ENCODE data around the gene TMEM62.
"Not testable (repeated sequence)": the region's sequence is repeated elsewhere in the genome, so short reads cannot be mapped to it uniquely, and the experiment has no call there.

TMEM62 gene

DNA sequence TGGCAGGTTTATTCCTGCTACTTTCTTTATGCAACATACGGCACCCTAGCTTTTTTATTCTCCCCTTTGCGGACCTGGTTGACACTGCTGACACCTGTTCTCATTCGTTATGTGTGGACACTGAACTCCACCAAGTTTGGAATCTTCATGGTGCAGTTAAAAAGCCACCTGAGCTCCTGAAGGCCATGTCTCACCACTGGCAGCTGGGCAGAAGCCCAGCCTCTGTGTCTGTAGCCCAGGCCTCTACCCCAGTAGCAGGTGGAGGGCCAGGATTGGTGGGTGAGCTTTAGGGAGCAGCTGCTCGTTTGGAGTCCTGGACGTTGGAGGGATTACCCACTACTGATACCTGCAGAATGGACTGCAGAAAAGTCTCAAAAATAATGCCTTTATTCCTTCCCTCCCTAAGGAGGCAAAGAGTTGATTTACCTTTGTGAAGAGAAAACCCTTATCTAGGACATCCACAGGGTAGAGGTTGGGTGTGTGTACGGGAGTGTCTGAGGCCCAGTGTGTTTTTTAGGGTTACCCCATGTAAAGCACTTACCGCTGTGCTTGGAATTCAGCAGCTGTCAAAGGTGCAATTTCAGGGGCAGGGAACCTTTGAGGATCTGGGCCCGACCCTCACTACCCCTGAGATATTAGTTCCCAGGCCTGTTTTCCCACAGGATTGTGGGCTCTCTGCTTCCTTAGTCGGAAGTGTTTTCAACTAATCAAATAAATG, 51.2 kb downstream of the TMEM62 start:
- no peak for DNase-seq

DNA sequence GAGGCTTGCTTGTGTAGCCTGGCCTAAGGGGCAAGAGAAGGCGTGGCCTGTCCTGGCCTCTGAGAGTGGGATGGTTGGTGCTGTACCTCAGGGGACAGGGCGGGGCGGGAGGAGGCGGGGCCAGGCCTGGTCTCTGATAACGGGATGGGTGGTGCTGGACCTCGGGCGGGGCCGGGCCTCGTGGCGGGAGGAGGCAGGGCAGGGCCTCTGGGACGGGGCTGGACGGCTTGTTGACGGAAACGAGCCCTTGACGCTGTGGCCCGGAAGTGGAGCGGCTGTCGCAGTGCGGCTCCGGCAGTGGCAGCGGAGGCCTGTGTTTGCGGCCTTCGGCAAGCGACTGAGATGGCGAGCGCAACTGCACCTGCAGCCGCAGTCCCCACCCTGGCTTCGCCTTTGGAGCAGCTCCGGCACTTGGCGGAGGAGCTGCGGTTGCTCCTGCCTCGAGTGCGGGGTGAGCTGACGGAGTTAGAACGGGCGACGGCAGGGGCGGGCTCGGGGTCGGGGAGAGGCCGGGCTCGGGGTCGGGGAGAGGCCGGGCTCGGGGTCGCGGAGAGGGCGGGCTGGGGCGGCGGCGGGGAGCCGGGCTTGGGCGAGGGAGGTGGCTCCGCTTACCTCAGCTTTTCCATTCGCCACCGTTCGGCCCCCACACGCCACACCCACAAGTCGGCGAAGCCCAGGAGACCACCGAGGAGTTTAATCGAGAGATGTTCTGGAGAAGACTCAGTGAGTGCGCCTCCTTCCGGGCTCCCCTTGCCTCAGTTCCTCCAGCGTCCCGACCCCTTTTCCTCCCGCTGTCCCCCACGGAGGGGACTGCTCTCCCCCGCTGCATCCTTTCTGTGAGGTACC, 52.0 kb downstream of the TMEM62 start, which contains the start of gene CCNDBP1:
Gene CCNDBP1 (plus strand): TSS at position 247 of the 846 bp plus-strand sequence. CDS start 96 bp downstream, at position 343.
- peak; percentile 64 to 76 for DNase-seq

DNA sequence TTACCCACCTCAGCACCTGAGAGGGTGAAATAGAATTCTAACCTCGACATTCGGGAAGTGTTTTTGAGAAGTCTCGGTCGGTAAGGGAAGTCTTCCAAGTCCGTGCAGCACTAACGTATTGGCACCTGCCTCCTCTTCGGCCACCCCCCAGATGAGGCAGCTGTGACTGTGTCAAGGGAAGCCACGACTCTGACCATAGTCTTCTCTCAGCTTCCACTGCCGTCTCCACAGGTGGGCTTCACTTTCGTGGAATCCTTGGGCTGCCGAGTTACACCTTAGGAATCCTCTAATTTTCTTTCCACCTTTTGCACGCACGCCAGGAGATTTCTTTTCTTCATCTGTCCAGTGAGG, 52.6 kb downstream of the TMEM62 start:
- DNase-seq, result no peak

DNA sequence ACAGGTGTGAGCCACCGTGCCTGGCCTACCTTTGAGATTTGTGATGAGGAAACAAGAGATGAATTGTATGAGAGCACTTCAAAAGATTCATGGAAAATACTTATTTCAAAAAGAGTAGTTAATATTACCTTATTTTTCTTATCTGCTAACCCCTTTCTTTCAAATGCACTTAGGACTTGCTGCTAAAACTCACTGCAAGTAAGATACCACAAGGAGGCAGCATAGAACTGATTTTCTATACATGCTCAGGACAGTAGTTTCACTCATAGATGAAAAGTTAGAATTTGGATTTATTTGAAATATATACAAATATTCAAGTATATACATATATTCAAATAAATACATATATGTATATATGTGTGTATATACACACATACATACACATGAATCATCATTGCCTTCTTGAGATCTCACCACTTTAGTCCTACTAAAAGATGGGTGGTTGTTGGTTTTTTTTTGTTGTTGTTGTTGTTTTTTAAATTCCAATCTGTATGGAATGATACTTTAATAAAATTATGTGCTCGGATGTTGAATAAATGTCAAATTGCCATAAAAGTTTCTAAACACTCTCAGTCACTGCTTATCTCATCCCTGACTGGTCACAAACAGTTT, 54.3 kb downstream of the TMEM62 start:
- peak in 1 of 2 donors; percentile 73 for DNase-seq

DNA sequence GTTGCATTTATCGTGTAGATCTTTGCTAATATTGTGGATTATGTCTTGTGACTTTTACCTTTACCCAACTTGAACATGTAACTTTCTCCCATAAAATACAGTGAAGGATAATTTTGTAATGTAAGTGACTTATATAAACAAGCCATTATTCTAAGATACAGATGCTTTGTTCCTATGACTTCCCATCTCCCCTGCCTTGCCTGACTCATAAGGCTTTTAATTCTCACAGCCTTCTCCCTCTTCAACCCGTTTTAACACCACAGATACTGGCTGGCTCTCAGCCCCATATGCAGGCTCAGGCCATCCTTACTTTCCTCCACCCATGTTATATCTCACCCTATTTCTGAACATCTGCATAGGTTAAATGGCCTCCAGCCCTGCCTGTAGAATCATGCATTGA, 55.9 kb downstream of the TMEM62 start:
- no peak for DNase-seq

DNA sequence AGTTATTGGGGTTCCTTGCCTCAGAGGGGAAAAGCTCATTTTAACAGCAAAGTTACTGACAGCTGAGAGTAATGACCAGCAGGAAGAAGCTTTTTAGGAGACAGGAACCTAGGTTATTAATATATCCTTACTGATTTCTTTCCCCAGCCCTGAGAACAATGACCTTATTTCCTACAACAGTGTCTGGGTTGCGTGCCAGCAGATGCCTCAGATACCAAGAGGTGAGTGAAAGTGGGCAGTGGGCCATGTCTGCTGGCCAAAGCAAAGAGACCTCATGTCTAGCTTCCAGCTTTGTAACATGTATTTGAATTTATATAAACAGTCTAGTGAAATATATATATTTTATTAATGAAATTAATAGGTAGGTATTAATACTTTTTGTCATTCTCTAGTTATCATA, 56.8 kb downstream of the TMEM62 start:
- no peak for DNase-seq

DNA sequence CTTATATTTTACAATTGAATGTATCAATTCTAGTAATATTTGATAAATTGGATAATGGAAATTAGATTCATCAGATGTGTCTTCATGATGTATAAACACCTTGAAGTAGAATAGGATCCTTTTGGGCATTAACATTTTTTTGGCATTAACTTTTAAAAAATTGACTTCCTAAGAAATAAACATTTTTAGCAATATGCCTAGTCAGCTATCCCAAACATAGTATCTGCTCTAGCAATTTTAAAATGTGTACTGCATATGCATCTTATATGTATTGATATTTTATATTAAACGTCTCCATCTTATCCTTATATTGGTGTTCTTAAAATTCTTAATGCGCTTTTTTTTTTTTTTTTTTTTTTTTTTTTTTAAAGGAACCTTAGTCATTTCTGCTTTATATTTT, 60.3 kb downstream of the TMEM62 start:
- DNase-seq, result no peak

DNA sequence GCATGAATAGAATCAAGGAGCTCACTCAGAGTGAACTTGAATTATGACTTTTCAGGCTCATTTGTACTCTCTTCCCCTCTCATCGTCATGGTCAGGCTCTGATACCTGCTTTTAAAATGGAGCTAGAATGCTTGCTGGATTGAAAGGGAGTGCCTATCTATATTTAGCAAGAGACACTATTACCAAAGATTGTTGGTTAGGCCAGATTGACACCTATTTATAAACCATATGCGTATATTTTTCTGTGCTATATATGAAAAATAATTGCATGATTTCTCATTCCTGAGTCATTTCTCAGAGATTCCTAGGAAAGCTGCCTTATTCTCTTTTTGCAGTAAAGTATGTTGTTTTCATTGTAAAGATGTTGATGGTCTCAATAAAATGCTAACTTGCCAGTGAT, 61.4 kb downstream of the TMEM62 start:
- DNase-seq, result no peak

DNA sequence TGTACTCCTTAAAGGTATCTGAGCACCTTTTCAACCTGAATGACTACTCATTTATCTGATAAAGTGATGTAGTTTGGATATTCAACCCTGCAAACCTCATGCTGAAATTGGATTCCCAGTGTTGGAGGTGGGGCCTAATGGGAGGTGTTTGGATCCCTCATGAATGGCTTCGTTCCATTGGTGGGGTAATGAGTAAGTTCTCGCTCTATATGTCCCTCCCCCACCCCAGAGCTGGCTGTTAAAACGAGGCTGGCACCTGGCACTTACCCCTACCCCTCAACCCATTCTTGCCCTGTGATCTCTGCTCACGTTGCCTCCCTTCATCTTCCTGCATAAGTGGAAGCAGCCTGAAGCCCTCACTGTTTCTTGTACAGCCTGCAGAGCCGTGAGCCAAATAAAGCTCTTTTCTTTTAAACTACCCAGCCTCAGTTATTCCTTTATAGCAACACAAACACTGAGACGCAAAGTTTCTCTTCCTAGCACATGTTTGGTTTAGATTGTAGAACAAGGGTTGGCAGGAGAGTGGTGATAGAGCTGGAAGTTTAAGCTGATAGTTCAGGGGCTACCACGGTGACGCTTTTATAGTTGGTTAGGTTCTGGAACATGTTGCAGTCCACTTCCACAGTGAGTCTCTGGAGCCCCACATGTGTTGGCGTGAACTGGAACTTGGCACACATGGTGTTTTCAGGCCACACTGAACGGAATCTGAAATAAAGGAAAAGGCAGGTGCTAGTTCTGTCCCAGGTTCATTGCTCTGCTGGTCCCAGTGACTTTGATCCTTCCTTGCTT, 63.6 kb downstream of the TMEM62 start:
- no peak for DNase-seq

DNA sequence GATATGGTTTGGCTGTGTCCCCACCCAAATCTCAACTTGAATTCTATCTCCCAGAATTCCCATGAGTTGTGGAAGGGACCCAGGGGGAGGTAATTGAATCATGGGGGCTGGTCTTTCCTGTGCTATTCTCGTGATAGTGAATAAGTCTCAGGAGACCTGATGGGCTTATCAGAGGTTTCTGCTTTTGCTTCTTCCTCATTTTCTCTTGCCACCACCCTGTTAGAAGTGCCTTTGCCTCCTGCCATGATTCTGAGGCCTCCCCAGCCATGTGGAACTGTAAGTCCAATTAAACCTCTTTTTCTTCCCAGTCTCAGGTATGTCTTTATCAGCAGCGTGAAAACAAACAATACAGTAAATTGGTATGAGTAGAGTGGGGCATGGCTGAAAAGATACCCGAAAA, 64.4 kb downstream of the TMEM62 start:
- not testable (repeated sequence) for DNase-seq

DNA sequence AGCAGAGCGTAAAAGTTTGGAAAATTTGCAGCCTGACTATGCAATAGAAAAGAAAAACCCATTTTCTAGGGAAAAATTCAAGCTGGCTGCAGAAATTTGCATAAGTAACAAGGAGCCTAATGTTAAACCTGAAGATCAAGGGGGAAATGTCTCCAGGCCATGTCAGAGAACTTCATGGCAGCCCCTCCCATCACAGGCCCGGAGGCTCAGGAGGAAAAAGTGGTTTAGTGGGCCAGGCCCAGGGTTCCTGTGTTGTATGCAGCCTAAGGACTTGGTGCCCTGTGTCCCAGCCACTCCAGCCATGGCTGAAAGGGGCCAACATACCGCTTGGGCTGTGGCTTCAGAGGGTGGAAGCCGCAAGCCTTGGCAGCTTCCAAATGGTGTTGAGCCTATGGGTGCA, 65.2 kb downstream of the TMEM62 start:
- DNase-seq, result not testable (repeated sequence)

DNA sequence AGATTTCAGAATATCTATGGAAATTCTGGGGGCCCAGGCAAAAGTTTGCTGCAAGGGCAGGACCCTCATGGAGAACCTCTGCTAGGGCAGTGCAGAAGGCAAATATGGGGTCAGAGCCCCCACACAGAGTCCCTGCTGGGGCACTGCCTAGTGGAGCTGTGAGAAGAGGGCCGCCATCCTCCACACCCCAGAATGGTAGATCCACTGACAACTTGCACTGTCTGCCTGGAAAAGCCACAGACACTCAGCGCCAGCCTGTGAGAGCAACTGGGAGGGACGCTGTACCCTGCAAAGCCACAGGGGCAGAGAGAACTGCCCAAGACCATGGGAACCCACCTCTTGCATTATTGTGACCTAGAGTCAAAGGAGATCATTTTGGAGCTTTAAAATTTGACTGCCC, 65.6 kb downstream of the TMEM62 start:
- DNase-seq, result no peak

DNA sequence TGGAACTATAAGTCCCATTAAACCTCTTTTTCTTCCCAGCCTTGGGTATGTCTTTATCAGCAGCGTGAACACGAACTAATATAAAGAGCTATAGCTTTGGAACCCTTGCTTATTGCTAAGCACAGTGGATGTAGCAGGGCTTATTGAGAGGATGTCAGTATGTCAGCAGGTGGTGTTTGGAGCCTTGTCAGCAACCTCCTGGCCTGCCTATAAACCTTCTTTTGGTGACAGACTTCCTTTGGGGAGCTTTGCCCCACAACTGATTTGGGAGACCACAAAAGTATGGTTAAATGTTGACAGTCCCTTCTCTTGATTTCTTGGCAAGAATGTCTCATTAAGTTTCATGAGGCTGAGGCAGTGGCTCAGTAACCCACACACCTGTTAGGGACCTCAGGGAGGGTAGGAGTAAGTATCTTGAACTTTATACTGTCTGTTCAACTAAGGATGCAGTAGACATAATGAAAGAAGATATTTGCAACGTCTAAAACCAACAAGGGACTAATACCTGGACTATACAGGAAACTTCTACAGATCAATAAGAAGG, 66.6 kb downstream of the TMEM62 start:
- DNase-seq, result no peak

DNA sequence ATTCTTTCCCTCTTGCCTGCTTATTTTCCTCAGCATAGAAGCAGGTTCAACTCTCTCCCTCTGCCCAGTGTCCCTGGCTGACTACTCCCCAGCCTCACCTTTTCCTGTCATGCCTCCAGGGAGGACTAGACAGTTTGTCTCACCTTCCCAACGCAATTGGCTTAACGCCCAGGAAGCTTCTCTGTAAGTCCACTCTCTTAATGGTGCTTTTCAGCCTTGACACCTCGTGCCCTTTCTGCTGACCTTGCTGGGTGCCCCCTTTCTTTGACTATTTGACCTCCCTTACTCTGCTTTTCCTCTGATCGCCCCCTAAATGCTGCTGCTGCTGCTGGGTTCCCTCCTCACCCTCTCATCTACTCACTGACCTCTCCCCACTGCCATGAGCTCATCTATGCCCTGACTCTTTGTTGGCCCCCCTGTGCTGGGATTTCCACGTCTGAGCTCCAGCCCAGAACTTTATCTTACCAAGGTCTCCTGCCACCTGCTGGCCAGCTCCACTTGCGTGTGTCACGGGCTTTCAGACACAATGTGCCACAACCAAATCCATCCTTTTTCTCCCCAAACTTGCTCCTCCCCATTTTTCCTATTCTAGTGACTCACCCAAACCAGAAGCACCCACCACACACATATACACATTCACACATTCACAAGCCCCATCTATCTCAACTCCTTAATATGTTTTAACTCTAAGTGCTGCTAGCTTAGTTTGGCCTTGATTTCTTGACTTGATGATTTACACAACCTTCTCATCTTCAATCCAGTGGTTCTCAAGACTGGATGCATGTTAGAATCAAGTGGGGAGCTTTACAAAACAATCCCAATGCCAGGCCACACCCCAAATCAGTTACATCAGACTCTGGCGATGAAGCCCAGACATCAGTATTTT, 70.9 kb downstream of the TMEM62 start:
- no peak for DNase-seq

DNA sequence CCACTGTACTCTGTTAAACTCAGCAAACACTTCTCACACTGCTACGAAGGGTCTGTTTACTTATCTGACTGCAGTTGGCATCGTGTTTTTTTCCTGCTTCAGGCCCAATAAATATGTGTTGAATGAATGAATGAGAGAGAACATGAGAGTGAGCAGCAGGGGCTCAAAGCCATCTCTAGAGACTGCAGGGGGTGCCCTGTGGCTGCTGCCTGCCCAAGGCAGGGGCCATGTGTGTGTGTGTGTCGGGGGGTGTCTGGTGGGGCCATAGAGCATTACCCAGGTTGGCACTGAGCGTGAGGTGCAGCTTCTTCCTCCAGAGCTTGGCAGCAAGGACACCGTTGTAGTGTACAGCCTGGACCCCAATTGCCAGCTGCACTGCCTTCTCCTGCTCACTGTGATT, 72.7 kb downstream of the TMEM62 start:
- DNase-seq, result no peak

DNA sequence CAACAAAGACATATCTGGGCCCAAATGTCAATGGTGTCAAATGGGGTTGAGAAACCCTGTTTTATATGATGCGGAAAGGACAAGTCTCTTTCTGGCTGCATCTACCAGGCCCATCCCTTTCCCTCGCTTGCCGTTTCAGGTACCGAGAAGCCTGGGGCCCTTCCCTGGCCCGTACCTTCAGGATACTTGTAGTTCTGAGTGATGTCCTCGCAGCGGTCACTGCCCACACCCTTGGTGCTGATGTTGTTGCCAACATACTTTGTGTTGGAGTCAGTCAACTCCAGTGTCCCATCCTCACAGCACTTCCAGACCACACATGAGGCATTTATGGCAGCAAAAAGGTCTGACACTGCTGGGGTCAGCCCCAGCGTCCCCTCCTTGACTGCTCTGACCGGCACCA, 73.6 kb downstream of the TMEM62 start:
- DNase-seq, result no peak

DNA sequence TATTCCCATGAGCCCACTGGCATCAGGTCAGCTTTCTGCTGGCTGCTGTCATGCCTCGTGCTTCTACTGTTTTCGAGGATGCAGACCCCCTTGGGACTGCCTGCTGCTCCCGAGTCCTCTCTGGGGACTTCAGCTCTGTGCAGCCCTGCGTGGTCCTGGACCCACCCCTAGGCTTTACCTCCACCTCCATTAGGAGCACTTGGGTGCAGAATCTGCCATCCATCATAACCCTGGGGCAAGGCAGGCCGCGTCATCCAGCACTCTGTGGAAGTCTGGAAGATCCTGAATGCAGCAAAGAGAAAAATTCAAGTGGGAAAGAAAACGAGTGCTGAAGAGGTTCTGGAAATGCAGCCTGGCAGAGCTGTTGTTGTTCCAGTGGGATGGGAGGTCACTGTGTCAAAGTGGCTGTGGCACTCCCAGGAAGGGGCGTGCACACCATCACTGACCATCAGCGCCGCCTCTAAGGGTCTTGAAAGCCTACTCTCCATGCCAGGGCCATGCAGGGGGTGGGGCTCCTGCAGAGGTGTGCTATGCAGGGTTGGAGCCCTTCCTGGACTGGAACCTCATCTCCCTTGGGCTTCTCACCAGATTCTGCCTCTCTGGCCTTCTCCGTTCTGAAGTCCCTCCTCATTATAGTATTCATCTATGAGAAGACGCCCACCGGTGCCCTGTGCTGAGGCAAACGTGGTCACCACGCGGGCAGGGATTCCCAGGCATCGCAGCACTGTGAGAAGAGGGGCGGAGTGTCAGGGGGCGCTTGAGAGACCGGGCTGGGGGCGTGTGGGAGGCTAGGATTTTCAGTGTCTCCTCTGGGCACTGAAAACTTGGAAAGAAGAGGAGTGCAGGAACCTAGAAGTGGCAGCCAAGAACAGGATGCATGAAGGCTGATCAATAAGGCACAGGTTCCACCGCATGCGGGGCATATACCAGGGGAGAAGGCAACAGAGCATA, 74.9 kb downstream of the TMEM62 start:
- DNase-seq, result no peak

DNA sequence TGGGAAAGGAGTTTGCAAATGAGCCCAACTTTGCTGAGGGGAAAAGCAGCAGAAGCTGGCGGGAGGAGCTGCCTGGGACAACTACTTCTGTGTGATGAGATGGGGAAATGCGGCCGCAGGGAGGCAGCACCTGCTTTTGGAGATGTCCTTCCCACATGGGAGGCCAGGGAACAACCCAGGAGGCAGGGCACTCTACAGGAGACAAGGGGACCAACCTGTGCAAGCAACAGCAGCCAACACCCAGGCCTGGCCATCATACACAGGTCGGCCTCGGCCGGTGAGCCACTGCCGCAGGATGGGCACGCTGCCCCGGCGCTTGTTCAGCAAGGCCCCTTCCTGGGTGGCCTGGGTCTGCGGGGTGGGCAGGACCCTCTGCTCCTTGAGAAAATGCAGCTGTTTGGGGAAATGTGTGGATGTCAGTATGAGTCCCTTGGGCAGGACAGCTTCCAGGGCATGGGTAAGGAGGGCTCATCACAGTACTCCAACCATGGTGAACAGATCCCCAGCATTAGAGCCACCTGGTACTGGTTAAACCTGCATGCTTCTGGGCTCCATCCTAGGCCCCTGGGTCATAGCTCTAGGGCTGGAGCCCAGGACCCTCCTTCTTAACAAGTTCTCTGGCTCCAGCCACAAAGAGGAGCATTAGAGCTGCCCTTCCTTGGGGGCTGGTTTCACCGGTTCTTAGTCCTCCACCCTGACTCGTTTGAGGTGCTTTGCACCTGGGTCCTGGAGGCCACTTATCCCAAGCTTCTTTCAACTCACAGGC, 75.9 kb downstream of the TMEM62 start:
- no peak for DNase-seq

DNA sequence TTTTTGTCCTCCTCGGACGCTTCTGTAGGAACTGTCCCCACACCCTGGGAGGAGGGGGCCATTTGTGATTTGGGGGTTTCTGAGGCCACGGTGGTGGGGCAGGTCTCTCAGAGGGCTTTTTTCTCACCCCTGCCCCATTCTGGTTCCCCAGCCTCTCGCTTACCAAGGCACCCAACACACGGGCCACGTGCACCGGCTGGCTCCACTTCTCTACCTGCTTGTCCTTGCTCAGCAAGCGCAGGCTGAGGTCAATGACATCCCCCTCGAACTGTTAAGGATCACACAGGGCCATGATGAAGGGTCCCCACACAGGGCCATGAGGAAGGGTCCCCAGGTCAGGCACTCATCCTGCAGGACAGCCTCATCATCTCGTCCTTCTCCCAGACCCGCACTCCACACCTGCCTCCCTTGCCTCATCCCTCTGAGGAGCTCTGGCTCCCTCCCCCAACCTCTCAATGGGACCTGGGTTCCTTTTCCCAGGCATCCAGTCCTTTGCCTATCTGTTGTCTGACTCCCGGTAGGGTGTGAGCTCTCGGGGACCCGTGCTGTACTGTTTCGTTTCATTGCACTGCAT, 76.9 kb downstream of the TMEM62 start:
- no peak for DNase-seq

Measured in hippocampal formation (tissue), 2 donors.